HG03066 (cell line): Measurements from ENCODE around the gene OTX2.

ENCODE experiments used
- ATAC-seq: cut with Tn5 transposase; IDR thresholded peaks from one replicate; pipeline ENCODE4 v1.9.1; 2021; ENCODE audit warnings: low read depth; ENCODE audit not compliant: unreplicated experiment

OTX2 gene

DNA sequence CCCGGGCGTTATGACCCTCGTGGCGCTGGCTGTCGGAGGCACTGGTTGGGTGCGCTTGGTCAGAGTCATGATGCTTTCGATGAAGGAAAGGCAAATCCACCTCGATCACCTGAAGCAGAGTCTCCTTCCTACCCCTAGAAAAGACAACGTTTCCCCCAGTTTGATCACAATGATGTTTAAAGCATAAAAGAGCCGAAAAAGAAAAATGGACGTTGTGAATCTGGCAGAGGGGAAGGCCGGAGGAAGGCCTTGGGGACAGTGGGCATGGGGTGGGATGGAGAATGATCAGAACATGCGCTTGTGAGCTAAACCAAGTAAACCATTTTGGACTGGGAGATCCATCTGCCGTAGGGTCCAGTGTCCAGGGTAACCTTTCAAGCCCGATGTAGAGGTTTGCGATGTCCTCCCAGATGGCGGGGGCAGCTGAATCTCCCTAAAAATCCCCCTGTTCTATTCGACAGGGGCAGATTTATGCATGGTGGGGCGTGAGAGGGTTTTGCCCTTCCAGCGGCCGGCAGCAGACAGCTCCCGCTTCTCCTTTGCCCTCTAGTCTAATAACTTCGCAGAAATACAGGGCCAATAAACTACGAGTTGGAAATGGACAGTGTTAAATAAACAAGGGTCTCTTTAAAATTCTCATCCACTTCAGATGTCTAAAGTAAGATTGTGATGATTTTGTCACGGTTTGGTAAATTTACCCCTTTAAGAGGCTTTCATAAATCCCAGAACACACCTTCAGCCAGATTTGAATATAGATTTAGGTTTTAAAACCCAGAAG lies 2.3 kb upstream of the OTX2 start:
- ATAC-seq: no peak

DNA sequence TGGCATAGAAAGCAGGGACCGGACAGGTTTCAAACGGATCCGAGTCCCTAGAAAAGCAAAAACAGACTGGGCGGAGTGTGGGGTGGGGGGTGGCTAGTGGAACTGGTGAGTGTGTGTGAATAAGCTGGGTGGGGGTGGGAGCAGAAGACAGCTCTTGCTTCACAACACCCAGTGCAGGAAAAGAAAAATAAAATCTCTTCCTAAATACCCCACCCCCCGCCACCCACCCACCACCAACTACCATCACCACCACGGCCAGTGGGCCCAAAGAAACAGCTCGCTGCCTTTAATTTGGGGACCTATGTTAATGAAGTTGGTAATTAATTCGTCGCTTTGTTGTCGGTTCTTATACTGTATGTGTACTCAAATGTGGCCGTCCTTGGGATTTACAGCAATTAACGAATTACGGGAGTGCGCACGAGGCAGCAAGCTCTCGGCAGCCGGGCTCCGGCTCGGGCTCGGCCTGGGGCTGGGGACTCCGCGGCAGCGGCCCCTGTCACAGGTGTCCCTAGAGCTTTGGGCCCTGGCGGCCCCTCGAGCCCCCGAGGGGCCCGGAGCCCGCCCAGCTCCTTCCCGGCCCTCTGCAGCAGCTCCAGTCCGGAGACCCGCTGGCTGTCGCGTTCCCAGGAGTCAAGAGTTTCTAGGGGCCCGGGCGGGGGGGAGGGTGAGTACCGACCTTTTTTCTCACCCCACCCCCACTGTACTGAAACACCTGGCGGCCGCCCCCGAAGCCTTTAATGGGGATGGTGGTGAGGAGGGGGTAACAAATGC lies 1.5 kb upstream of the OTX2 start:
- ATAC-seq: no peak

DNA sequence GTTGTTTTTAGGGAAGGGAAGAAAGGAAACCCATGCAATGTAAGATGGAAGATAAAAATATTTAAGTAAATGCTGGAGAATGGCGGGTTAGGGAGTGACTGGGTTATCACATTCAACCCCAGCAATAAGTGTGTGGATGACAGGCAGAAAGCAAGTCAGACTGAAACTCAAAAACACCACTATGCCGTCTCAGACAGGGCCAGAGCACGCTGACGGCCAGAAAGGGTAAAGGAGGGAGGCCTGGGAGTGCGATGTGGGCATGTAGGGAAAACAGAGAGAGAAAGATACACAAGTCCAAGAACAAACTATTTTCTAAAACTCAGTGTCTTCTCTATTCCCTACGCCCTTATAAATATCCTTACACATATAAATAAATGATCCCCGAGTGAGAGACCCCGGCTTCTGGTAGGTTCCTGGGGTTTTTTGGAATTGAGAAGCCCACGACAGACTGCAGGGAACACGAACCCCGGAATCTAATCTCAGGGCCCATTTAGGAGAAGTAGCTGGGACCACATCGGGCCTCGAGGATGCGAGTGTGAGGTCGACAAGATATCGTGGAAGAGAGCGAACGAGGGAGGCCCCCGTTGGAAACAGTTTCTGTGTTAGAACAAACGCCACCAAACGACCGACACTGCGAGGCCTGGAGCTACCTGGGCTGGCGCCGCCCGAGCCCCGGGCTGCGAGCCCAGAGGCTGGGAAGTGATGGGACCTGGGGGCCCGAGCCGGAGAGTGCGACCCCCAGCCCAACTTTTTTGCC lies 735 bp upstream of the OTX2 start:
- ATAC-seq: no peak

DNA sequence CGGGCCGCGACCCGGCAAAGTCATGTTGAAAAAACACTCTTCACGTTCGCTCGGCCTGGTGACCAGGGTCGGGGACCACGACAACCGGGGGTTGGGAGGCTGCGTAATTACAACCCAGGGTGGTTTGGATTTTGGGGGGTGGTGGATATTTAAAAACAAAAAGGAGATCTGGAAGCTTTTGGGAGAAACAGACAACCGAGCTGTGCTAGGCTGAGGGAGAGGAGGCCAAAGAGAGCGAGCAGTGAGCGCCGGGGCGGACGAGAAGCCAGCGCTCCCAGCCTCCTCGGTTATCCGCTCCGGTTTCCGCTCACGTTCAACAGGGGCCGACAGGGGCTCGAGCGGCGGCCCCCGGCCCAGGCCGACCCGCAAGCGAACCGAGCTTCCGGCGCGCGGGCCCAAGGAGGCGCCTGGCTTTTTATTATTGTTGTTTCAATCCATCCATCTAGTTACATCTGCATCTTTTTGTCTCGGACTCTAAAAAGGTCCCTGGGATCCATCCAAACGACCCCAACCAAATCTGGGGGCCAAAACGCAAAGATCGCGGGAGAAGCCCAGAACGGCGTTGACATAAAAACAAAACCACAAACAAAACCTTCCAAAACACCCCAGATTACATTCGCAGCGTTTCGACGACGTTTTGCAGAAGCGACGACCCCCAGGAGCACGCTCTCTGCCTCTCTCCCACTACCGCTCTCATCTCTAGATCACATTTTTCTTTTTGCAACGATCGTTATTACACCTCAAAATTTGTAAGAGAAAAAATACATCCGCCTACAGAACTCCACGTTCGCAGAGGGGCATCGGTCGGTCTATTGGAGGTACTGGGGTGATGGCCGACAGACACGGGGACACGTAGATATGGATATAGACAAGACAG lies 771 bp downstream of the OTX2 start:
- ATAC-seq: no peak

DNA sequence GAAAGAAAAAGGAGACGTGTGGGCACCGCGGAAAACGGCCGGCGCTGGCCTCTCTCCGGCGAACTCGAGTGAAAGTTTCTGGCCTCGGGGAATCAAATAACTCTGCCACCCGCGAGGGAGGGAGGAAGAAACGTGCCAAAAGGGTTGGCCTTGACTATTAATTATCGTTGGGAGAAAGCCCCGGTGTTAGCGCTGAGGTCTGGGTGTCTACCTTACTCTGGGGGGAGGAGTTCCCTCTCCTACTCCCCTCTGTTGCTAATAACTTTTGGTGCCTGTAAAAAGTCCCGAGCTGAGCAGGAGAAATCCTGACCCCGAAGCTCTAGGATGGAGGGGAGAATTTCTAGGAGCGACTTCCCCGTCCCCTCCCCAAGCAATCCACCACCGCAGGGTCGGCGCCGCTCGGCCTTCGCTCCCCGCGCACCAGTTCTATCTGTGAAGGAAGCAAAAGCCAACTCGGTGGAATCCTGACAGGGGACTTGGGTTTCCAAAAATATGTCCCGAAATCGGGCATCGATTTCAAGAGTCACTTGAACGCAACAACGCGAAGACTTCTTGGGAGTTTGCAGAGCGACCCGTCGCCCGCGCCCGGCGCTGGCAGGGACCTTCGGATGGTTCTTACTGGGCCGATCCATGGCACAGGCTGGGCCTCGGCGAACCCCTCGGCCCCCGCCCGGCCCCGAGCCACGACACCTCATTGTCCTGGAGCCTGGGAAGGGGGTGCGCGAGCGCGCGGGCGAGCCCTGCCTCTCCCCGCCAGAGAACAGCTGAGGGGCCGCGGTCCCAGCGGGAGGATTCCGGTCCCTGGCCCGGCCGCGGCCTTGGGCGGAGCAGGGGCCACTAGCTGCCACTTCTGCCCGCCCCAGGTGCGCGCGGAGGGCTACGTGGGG lies 1.7 kb downstream of the OTX2 start:
- ATAC-seq: no peak

DNA sequence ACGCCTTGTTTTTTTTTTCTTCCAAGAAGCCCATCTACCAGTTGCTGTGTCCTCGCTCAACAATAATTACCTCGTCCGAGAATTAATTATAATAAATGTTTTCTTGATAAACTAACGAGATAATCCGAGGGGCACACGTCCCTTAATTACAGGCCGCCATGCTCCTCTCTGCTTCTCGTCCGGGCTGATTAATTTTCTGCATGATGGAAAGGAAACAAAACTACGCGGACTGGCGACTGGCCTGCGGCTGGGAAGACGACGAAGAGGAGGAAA lies 2.2 kb downstream of the OTX2 start:
- ATAC-seq: no peak

DNA sequence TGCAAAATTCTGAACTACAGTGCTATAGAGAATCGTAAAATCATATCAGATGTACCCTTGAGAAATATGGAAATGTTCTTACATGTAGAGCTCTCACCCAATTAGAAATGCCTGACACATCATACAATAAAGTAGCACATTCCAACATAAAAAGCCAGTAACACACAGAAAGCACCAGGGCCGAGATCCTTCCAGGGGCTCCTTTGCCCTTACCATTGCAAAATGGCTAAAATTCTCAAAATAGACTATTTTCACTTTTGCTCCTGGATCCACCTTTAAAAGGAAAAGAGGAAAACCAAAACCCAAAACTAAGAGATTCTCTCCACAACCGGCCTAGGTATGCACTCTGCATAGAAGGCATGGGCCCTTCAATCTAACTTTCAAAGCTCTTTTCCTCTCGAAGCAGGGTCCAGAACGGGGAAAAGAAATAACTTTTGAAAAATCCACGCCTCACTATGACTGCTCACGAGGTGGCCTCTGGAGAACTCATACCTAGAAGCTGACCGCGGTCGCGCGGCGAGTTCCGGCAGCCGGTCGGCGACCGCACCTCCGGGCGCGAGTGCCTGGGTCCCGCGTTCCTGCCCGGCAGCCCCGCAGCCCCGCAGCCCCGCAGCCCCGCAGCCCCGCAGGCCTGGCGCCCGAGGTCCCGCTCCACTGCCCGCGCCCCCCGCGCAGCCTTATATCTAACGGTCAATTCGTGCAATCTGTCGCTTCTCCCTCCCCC lies 2.7 kb downstream of the OTX2 start:
- ATAC-seq: no peak

DNA sequence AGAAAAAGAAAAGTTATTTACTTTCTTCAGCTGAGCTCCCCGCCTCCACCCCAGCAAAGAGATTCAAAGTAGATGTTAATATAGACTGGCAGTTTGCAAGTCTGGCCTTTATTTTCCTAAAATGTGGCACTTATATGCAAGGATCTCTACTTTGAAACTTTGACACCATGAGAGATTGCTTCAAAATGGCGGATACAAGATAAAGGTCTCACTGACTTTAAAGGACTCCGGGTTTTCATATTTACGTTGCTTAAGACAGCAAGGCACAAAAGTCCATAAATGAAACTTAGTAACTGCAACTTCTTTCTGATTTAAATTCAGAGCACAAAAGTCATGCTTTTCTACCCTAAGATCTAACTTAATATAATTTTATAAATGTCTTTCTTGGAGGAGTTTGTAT lies 3.5 kb downstream of the OTX2 start:
- ATAC-seq: no peak

DNA sequence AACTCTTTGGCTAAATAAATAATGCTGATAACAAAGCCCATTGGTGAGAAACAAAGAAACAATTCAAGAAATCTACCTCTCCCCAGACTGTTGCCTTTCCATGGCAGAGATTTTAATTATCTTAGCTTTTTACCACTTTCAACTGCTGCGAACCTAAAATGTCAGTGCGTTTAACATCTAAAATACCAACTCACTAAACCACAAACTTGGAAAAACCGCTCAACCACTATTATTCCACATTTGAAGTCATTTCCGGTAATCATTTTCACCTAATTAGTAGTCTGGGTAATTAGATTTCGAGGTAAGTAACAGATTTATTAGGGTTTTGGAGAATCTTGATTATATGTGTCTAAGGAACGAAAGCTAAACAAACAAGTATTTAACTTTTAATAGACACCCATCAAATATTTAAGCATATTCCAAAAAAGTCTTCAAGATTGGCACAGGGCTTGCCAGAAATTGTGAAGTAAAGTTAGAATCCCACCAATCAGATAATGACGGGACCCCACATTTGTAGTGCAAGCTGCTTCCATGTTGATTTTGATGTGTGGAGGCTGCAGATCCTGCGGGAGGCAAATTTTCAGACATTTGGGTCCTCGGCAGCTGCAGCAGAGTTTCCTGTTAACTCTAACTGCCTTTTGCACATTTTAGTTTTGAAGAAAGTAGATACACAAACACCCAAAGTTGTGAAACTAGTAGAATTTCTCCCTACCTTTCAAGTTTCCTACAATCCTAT lies 4.1 kb downstream of the OTX2 start:
- no peak for ATAC-seq

DNA sequence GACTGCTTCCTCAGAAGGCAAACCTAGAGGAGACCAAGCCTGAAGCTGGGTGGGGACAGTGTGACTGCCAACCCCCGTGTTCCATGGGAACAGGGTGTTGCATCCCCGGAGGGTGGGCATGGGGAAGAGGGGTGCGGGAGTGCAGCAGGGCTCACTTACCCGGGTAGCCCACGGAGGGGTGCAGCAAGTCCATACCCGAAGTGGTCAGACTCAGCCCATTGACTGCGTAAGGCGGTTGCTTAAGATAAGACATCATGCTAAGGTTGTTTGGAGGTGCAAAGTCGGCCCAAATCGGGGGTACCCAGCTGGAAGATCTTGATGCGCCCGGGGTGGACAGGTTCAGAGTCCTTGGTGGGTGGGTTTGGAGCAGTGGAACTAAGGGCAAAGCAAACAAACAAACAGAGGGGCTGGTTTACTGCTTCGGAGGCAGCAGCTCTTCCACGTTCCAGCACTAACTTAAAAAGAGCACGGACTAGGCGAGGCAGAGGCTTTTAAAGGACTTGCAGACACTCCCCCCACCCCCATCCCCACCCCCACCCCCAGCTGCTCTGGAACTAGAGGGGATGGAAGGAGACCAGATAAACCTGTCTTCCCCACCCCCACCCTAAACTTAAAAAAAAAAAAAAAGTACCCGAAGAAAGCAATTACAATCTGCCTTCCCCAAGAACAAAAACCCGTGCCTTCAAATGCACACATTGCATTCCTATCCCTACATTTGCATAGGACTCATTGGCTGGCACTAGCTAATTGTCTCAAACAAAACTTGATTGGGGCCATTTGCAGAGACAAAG lies 4.9 kb downstream of the OTX2 start:
- no peak for ATAC-seq

DNA sequence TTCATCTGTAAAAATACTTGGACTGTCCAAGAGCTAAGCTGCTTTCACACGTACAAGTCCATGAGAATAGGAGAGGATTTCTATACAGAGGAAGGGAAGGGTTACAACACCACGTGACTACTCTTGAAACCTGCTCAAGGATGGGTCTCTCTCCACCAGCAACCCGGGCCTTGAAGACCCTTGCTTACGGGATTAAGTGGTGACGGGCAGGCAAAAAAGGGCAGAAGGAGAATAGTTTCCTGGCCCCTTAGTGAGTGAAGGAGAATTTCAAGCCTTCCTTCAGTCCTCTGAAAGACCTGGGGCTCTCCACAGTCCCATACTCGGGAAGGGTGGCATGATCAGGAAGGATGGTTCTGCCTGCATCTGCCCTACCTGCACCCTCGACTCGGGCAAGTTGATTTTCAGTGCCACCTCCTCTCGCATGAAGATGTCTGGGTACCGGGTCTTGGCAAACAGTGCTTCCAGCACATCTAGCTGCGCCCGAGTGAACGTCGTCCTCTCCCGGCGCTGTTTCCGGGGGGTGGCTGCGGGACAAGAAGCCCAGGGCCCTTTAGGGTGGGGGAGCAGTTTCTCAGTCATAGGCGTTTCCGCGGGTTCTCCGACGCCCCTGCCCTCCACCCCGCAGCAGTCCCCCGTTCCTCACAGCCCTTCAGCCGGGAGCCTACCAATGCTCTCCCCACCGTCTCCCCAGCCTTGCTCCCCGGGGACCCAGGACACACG lies 6.3 kb downstream of the OTX2 start:
- ATAC-seq: no peak

DNA sequence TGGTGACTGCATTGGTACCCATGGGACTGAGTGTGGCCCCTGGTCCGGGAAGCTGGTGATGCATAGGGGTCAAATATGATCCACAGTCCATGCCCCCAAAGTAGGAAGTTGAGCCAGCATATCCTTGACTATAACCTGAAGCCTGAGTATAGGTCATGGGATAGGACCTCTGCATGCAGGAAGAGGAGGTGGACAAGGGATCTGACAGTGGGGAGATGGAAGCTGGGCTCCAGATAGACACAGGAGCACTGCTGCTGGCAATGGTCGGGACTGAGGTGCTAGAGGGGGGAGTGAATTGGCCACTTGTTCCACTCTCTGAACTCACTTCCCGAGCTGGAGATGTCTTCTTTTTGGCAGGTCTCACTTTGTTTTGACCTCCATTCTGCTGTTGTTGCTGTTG lies 8.4 kb downstream of the OTX2 start:
- ATAC-seq: no peak

DNA sequence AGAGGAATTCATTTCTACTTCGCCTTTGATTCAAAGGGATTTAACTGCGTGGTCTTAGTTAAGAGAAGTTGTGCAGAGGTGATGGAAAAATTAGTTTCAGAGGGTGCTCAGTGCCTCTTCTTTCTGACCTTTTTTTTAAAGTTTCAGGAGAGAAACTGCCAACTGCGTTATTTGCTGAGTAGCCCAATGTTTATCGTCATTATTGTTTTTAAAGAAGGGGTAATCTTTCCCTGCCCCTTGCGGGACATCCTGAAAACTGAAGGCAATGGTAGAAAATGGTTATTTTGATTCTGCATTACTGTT lies 11.0 kb downstream of the OTX2 start:
- ATAC-seq: no peak

DNA sequence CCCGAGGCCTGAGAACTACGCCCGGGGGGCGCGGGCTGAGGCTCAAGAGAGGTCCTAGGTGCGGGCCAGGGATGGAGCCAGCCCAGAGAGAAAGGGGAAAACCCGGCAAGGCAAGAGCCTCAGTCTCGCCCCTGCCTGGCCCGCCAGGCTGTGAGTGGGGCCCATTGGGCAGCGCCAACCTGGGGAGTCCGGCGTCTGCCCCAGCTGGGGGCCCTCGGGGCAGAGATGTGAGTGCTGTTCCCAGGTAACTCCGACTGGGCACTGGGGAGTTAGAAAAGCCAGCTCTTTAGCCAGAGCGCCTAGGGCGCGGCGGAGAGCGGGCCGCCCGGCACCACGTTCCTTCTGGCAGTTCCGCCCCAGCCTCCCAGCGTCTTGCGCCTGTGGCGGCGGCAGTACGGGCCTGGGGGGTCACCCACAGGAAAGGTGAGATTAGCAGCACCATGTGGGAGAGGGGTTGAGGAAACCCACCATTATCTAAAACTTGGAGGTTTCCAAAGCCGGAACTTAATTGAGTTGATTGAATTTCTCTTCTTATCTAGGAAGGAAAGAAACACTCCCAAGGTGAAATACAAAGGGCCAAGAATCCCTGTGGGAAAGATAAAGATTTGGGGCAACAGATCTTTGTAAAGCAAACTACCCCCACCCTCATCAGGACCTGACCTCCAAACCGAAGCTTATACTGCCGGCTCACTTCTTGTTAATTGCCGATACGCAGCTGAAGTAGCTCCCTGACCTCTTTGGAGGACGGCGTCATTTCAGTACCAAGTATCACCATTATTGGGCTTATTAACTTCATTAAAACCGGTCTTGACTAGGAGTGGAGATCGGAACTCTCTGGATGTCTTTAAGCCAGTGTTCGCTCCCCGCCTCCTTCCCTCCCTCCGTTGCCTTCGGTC lies 11.6 kb downstream of the OTX2 start:
- no peak for ATAC-seq

DNA sequence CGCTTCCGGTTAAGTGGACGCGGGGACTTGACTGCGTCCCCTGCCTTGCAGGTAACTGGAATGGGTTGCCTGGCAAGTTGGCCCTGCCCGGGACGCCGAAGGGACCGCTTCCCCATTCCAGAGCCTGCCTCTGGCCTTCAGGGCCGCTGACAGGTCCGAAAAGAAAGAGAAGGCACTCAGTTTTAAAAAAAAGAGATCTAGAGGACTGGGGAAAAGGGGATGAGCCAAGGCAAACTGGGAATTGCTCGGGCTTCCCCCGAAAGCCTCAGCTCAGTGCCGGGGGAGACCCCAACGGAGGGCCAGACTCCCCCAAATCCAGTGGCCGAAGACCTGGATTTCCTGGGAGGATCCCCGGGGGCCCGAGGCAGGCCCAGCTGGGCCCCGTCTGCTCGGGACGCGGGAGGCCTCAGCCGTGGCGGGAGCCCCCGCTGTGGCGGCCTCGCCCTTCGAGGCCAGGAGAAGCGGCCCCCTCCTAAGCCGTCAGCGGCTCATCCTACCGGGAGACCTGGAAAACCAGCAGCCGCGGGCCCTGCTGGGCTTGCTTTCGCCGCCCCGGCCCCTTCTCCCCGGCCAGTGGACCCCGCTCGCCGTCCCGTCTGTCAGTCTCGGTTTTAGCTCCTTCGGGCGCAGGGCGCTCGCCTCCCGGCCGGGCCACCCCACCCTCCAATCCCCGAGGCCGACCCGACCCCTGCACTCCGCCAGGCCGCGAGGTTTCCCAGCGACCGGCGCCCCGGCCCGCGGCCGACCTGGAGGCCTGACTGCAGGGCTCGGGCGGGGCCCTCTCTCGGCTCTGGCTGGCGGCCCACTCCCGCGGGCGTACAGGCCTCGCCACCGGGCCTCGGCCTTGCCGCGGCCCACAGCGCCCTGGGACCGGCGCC lies 12.5 kb downstream of the OTX2 start:
- ATAC-seq: no peak
